Neuronal stem cell (in vitro differentiated cells): ENCODE results near the gene UBE4A.
A peak's percentile ranks its signal among the peaks of the same experiment; 100 is the strongest.

Experiments
- DNase-seq: peaks from one replicate; pipeline ENCODE4 v3.0.0-alpha.2; 2013; ENCODE audit warnings: low spot score
- H2AFZ ChIP-seq: one replicate; pipeline ENCODE4 v1.6.1; 2013; ENCODE audit warnings: mild to moderate bottlenecking, low read length, inconsistent platforms
- H2AK5ac ChIP-seq: 2 replicates; pipeline ENCODE4 v1.6.1; 2013; ENCODE audit warnings: low read depth, mild to moderate bottlenecking, inconsistent platforms, low read length, moderate library complexity, mixed read lengths
- H2BK120ac ChIP-seq: 2 replicates; pipeline ENCODE4 v1.6.1; 2013; ENCODE audit warnings: low read depth, mild to moderate bottlenecking, inconsistent platforms, low read length, moderate library complexity, mixed read lengths
- H2BK12ac ChIP-seq: one replicate; pipeline ENCODE4 v1.6.1; 2013; ENCODE audit warnings: low read length, inconsistent platforms
- H2BK15ac ChIP-seq: 2 replicates; pipeline ENCODE4 v1.6.1; 2013; ENCODE audit warnings: mild to moderate bottlenecking, low read length, inconsistent platforms, mixed read lengths
- H2BK5ac ChIP-seq: one replicate; pipeline ENCODE4 v1.6.1; 2013; ENCODE audit warnings: inconsistent platforms, mild to moderate bottlenecking, low read length, moderate library complexity
- H3K14ac ChIP-seq: one replicate; pipeline ENCODE4 v1.6.1; 2013; ENCODE audit warnings: low read length, inconsistent platforms
- H3K18ac ChIP-seq: 2 replicates; pipeline ENCODE4 v1.6.1; 2013; ENCODE audit warnings: low read length, inconsistent platforms
- H3K23ac ChIP-seq: 2 replicates; pipeline ENCODE4 v1.6.1; 2013; ENCODE audit warnings: low read depth, mild to moderate bottlenecking, mixed read lengths, low read length, inconsistent platforms; ENCODE audit not compliant: poor library complexity
- H3K27ac ChIP-seq: replicated peaks from 3 replicates; pipeline ENCODE4 v1.5.1; 2013; ENCODE audit warnings: low read length, inconsistent platforms
- H3K27me3 ChIP-seq, 3 experiments: 2 replicates each; pipeline ENCODE4 v1.6.1; 2013; ENCODE audit warnings: low read length in 3 of 3, mild to moderate bottlenecking in 2 of 3, inconsistent platforms in 1 of 3, low read depth in 1 of 3, mixed read lengths in 1 of 3, moderate library complexity in 1 of 3; ENCODE audit not compliant: control insufficient read depth in 3 of 3, insufficient read depth in 3 of 3
- H3K36me3 ChIP-seq, 2 donors: replicated peaks in 1 of 2; 2 replicates each; pipeline ENCODE4 v1.6.1; 2013; ENCODE audit warnings: low read length in 2 of 2; ENCODE audit not compliant: control insufficient read depth in 2 of 2, insufficient read depth in 2 of 2
- H3K4ac ChIP-seq: 2 replicates; pipeline ENCODE4 v1.6.1; 2013; ENCODE audit warnings: inconsistent platforms, mild to moderate bottlenecking, low read length, moderate library complexity
- H3K4me1 ChIP-seq, 2 donors: 1 replicate in 1 of 2; 2 replicates in 1 of 2; pipeline ENCODE4 v1.6.1; 2013; ENCODE audit warnings: low read length in 2 of 2, low read depth in 1 of 2; ENCODE audit not compliant: control insufficient read depth in 2 of 2, insufficient read depth in 1 of 2
- H3K4me2 ChIP-seq: one replicate; pipeline ENCODE4 v1.6.1; 2013; ENCODE audit warnings: mild to moderate bottlenecking, low read length, inconsistent platforms; ENCODE audit not compliant: insufficient read depth, poor library complexity, severe bottlenecking
- H3K4me3 ChIP-seq, 2 donors: 2 replicates each; pipeline ENCODE4 v1.5.1; 2013; ENCODE audit warnings: low read length in 2 of 2, mild to moderate bottlenecking in 2 of 2, inconsistent platforms in 1 of 2, moderate library complexity in 1 of 2
- H3K79me1 ChIP-seq: one replicate; pipeline ENCODE4 v1.6.1; 2013; ENCODE audit warnings: low read depth, mild to moderate bottlenecking, inconsistent platforms, low read length, moderate library complexity
- H3K9ac ChIP-seq: one replicate; pipeline ENCODE4 v1.6.1; 2013; ENCODE audit warnings: mild to moderate bottlenecking, low read depth, low read length, inconsistent platforms; ENCODE audit not compliant: poor library complexity
- H3K9me3 ChIP-seq, 2 donors: replicated peaks in 1 of 2; 2 replicates each; pipeline versions ENCODE3 to v1.6.1; 2013; ENCODE audit warnings: low read length in 2 of 2, mild to moderate bottlenecking in 2 of 2, inconsistent platforms in 1 of 2, low read depth in 1 of 2, mixed read lengths in 1 of 2, moderate library complexity in 1 of 2; ENCODE audit not compliant: control insufficient read depth in 2 of 2, insufficient read depth in 1 of 2
- H4K8ac ChIP-seq: one replicate; pipeline ENCODE4 v1.6.1; 2013; ENCODE audit warnings: low read depth, mild to moderate bottlenecking, inconsistent platforms, low read length, moderate library complexity
- H4K91ac ChIP-seq: one replicate; pipeline ENCODE4 v1.6.1; 2013; ENCODE audit warnings: low read length, low read depth, mild to moderate bottlenecking, inconsistent platforms; ENCODE audit not compliant: poor library complexity
- WGBS, 2 donors: extraction: QIAGEN DNeasy Blood & Tissue Kit; methylation state at CpG; one replicate each; pipeline ENCODE4 v1.1.7; 2013; ENCODE audit warnings: missing lambda C conversion rate in 2 of 2, mixed read lengths in 1 of 2; ENCODE audit not compliant: insufficient read length in 2 of 2, insufficient replicate concordance in 1 of 2; ENCODE audit errors: extremely low coverage in 2 of 2; 5-methylcytosine and 5-hydroxymethylcytosine counted together

UBE4A gene

DNA sequence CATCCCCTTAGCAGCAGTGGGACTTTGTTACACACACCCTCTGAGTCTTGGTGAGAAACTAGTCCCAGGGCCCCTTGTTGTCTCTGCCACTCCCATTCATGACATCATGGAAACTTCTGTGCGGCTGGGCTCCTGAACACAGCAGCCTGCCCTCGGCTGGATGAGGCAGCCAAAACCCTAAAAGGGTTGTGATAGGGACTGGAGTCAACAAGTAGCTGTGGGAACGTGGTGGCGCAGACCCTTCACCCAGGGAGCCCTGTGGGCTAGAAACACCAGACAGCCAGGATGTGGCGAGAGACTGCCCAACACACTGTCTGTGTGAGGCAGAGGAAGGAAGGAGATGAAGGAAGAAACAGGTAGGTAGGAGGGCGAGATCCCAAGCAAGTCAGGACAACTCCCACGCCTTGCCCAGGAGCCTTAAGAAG is 20.8 kb upstream of the UBE4A start:
- H2BK120ac ChIP-seq, result no peak overlapping the region
- peak overlapping the region; percentile 24 for H3K18ac ChIP-seq
- DNase-seq, result no peak
- H3K4me1 ChIP-seq, result peaks cover 0 to 2% of the 10 kb centered on the region in 2 donors
- no peaks in the 10 kb centered on the region for H3K79me1 ChIP-seq
- no CpG with 5 or more reads among the region's 7 CpGs for WGBS, 2 donors
- no peak overlapping the region for H3K4me3 ChIP-seq
- no peak overlapping the region for H3K14ac ChIP-seq
- no peaks in the 10 kb centered on the region for H3K36me3 ChIP-seq
- H3K27me3 ChIP-seq, result peaks cover 0 to 27% (median 0%) of the 10 kb centered on the region in 3 experiments
- H3K9me3 ChIP-seq, result no peaks in the 10 kb centered on the region
- H3K9ac ChIP-seq, result no peak overlapping the region
- H3K27ac ChIP-seq, result no peak overlapping the region
- no peak overlapping the region for H4K91ac ChIP-seq
- no peak overlapping the region for H2AK5ac ChIP-seq
- no peak overlapping the region for H3K4me2 ChIP-seq
- H2BK15ac ChIP-seq, result no peak overlapping the region
- peak overlapping the region; percentile 25 for H4K8ac ChIP-seq
- peak overlapping the region; percentile 65 for H2AFZ ChIP-seq
- no peak overlapping the region for H3K23ac ChIP-seq
- H3K4ac ChIP-seq, result no peak overlapping the region
- H2BK5ac ChIP-seq, result no peak overlapping the region
- H2BK12ac ChIP-seq, result no peak overlapping the region

DNA sequence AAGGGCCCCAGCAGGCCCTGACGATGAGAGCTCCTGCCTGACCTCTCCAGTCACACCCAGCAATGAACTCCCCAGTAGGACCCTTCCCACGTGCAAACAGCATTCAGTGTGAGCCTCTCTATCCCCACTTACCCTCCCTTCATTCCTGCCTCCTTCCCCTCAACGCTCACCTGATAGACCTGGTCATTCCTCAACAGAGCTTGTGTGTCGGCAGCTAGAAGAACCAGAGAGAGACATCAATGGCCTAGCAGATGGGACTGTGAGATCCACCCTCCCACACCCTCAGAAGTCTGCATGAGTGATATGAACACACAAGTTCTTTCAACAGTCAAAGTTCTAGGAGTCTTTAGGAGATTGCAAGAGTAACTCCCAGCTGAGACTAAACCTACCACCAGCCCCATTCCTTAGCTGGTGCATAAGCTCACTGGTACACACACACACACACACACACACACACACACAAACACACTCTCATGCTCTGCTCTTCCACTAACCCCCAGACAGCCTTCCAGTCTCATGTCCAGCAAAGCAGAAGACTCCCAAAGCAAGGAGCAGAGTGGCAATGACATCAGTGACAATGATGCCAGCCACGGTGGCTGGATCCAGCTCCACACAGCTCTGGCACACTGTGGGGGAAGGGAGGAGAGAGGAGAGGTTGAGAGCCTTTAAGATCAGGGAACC is 20.0 kb upstream of the UBE4A start:
- H4K8ac ChIP-seq, result no peak overlapping the region
- no peak overlapping the region for H2BK120ac ChIP-seq
- no peak overlapping the region for H3K4ac ChIP-seq
- H3K27ac ChIP-seq, result no peak overlapping the region
- peaks cover 0 to 32% (median 0%) of the 10 kb centered on the region in 3 experiments for H3K27me3 ChIP-seq
- H3K36me3 ChIP-seq, result no peaks in the 10 kb centered on the region
- no peak overlapping the region for H3K4me2 ChIP-seq
- H2BK5ac ChIP-seq, result no peak overlapping the region
- no peak overlapping the region for H2BK15ac ChIP-seq
- H4K91ac ChIP-seq, result no peak overlapping the region
- H3K23ac ChIP-seq, result no peak overlapping the region
- no peak overlapping the region for H2AFZ ChIP-seq
- DNase-seq, result no peak
- no peak overlapping the region for H3K4me3 ChIP-seq
- no peak overlapping the region for H3K18ac ChIP-seq
- H3K14ac ChIP-seq, result no peak overlapping the region
- no CpG with 5 or more reads among the region's 5 CpGs for WGBS, 2 donors
- peaks cover 0 to 2% of the 10 kb centered on the region in 2 donors for H3K4me1 ChIP-seq
- no peak overlapping the region for H2AK5ac ChIP-seq
- H3K79me1 ChIP-seq, result no peaks in the 10 kb centered on the region
- H2BK12ac ChIP-seq, result no peak overlapping the region
- no peaks in the 10 kb centered on the region for H3K9me3 ChIP-seq
- H3K9ac ChIP-seq, result no peak overlapping the region

DNA sequence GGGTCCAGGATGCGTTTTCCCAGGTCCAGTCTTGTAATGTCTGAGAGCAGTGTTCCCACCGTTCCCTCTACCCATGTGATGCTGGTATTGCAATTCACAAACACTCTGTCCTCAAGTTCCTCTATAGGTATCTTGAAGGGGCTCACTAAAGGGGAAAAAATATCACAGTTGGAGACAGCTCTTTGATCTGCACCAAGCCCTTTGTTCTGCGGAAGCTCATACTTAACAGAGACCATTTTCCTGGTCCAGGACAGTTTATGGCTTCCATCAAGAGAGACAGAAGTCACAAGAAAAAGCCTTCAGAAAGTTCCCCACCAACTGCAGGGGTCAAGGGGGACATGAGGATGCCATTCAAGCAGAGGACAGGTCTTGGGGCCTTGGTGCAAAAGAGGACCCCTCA is 19.0 kb upstream of the UBE4A start:
- no CpG with 5 or more reads among the region's 3 CpGs for WGBS, 2 donors
- no peak for DNase-seq
- Histone ChIP-seq H2AFZ (no peak overlapping the region), H2BK15ac (no peak overlapping the region), H3K4me1 (peaks cover 0 to 2% of the 10 kb centered on the region in 2 donors), H3K18ac (no peak overlapping the region), H3K14ac (no peak overlapping the region), H2BK120ac (no peak overlapping the region), H3K9me3 (no peaks in the 10 kb centered on the region), H3K27me3 (peaks cover 0 to 39% (median 0%) of the 10 kb centered on the region in 3 experiments), H2BK5ac (no peak overlapping the region), H3K4me2 (no peak overlapping the region), H3K9ac (no peak overlapping the region), H3K4me3 (no peak overlapping the region), H3K79me1 (no peaks in the 10 kb centered on the region), H3K4ac (no peak overlapping the region), H3K36me3 (no peaks in the 10 kb centered on the region), H2AK5ac (no peak overlapping the region), H3K23ac (no peak overlapping the region), H2BK12ac (no peak overlapping the region), H4K8ac (no peak overlapping the region), H3K27ac (no peak overlapping the region), H4K91ac (no peak overlapping the region)

DNA sequence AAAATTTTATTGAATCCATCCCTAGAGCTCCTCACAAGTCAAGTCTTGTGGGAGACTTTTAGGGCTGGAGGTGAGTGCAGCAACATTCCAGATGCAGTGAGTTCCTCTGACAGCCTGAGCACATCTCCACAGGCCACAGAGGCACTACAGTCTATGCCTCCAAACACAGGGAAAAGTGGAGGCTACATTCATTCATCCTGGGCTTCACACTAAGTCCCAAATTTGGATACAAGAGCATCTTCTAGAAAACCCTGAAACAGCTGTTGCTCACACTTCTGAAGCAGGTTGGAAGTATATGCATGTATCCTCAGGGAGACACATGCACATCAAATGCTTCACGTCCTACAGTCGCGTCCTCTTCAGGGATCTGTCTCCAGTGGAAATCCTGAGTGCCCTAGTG is 18.1 kb upstream of the UBE4A start:
- Histone ChIP-seq H3K4me3 (no peak overlapping the region), H2AK5ac (no peak overlapping the region), H3K27ac (no peak overlapping the region), H2BK5ac (no peak overlapping the region), H3K9me3 (no peaks in the 10 kb centered on the region), H2AFZ (no peak overlapping the region), H3K4ac (no peak overlapping the region), H3K4me2 (no peak overlapping the region), H3K79me1 (no peaks in the 10 kb centered on the region), H3K23ac (no peak overlapping the region), H3K9ac (no peak overlapping the region), H3K4me1 (peaks cover 0 to 2% of the 10 kb centered on the region in 2 donors), H3K18ac (no peak overlapping the region), H3K27me3 (peaks cover 0 to 40% (median 0%) of the 10 kb centered on the region in 3 experiments), H3K14ac (no peak overlapping the region), H2BK120ac (no peak overlapping the region), H4K91ac (no peak overlapping the region), H2BK15ac (no peak overlapping the region), H4K8ac (no peak overlapping the region), H2BK12ac (no peak overlapping the region), H3K36me3 (no peaks in the 10 kb centered on the region)
- no peak for DNase-seq
- WGBS, 2 donors, result no CpG with 5 or more reads among the region's 3 CpGs
